MCF 10A (cell line): ENCODE measurements around the gene HES4. TPM values are rescaled to one million over a fixed set of nuclear protein-coding genes. Genes with fewer than 3 reads are reported as not detected.
"Not testable (repeated sequence)": the region's sequence is repeated elsewhere in the genome, so short reads cannot be mapped to it uniquely, and the experiment has no call there.

Experiments
- BruUV-seq: library from RNA; stranded (reverse); fragments of 400-500 nt; replicated peaks from 2 replicates; lab custom pipeline; 2021; lab: Mats Ljungman, UMichigan
- CTCF ChIA-PET: fragments of 300-600 bp; sonication (Branson Sonifier 250); formaldehyde crosslinking; extraction: SDS; loops from one replicate; lab custom pipeline; 2021; ENCODE audit warnings: antibody characterized with exemption, inconsistent platforms; lab: Yijun Ruan, JAX
- POLR2A ChIA-PET: fragments of 300-600, 350-650 bp; sonication (Branson Sonifier 250); formaldehyde crosslinking; extraction: SDS; loops from one replicate; lab custom pipeline; 2020; ENCODE audit warnings: antibody characterized with exemption, inconsistent platforms; lab: Yijun Ruan, JAX
- DNase-seq: peaks from one replicate; pipeline ENCODE4 v3.0.0-alpha.2; 2018; ENCODE audit not compliant: unreplicated experiment
- H3K27ac Mint-ChIP-seq: one replicate; pipeline ENCODE4 v1.8.0; 2022; ENCODE audit warnings: mild to moderate bottlenecking, low read depth, mixed read lengths; ENCODE audit not compliant: unreplicated experiment
- H3K27me3 Mint-ChIP-seq: one replicate; pipeline ENCODE4 v1.8.0; 2022; ENCODE audit warnings: mixed read lengths; ENCODE audit not compliant: insufficient read depth, unreplicated experiment
- H3K36me3 Mint-ChIP-seq: one replicate; pipeline ENCODE4 v1.8.0; 2022; ENCODE audit warnings: mild to moderate bottlenecking, moderate library complexity, mixed read lengths; ENCODE audit not compliant: insufficient read depth, unreplicated experiment
- H3K4me1 Mint-ChIP-seq: one replicate; pipeline ENCODE4 v1.8.0; 2022; ENCODE audit warnings: mixed read lengths; ENCODE audit not compliant: insufficient read depth, unreplicated experiment
- H3K4me3 Mint-ChIP-seq: one replicate; pipeline ENCODE4 v1.8.0; 2022; ENCODE audit warnings: mild to moderate bottlenecking, moderate library complexity, mixed read lengths; ENCODE audit not compliant: unreplicated experiment
- H3K9me3 Mint-ChIP-seq: one replicate; pipeline ENCODE4 v1.8.0; 2022; ENCODE audit warnings: mixed read lengths; ENCODE audit not compliant: unreplicated experiment
- CTCF ChIP-seq: fragments of 200-600 bp; IDR thresholded peaks from one replicate; pipeline ENCODE4 v1.8.0; 2022; ENCODE audit warnings: antibody characterized with exemption, mild to moderate bottlenecking; ENCODE audit not compliant: unreplicated experiment
- intact Hi-C: fragments of 100-400 bp; cut with micrococcal nuclease; formaldehyde crosslinking; loops from 2 replicates; pipeline ENCODE4 v1.14.1; 2022
- total RNA-seq: library from RNA; stranded (reverse); gene quantifications from 2 replicates; pipeline ENCODE4 v1.2.3, GENCODE V29; 2022

Gene HES4
- total RNA-seq, 1 experiment from 2014 or later: 42.1 TPM

GRCh38 chr1:991895-992294, 8.0 kb downstream of the HES4 start:
- peaks cover 24% of the 10 kb centered on the region for H3K27me3 Mint-ChIP-seq
- no peak for DNase-seq
- no peak for TF ChIP-seq CTCF
- H3K4me1 Mint-ChIP-seq: peaks cover 4% of the 10 kb centered on the region
- intact Hi-C loops: no loop called here
- no peaks in the 10 kb centered on the region for H3K36me3 Mint-ChIP-seq
- no peak overlapping the region for H3K27ac Mint-ChIP-seq
- ChIA-PET CTCF (interaction anchor here (1.1 to 4.8 kb wide), 4 partner anchors 8 to 72 kb away, joined by 4 to 34 read pairs (median 10); no protein-coding TSS in a partner anchor), POLR2A (no interaction called here)
- H3K4me3 Mint-ChIP-seq: no peak overlapping the region
- no TSS peak for BruUV-seq
- peaks cover 11% of the 10 kb centered on the region for H3K9me3 Mint-ChIP-seq

DNA sequence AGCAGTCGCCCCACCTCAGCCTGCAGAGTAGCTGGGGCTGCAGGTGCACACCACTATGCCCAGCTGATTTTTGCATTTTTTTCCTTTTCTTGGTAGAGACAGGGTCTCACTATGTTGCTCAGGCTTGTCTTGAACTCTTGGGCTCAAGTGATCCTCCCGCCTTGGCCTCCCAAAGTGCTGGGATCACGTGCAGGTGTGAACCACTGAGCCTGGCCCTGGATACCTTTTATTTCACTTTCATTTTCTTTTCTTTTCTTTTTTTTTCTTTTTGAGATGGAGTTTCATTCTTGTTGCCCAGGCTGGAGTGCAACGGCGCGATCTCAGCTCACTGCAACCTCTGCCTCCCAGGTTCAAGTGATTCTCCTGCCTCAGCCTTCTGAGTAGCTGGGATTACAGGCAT, 8.6 kb downstream of the HES4 start:
- H3K4me1 Mint-ChIP-seq, BruUV-seq, intact Hi-C loops, H3K27ac Mint-ChIP-seq, POLR2A ChIA-PET, H3K36me3 Mint-ChIP-seq, H3K4me3 Mint-ChIP-seq, DNase-seq: not testable (repeated sequence)
- CTCF ChIA-PET: interaction anchor here (1.1 to 4.8 kb wide), 4 partner anchors 7 to 73 kb away, joined by 4 to 34 read pairs (median 10); no protein-coding TSS in a partner anchor
- Mint-ChIP-seq H3K27me3 (peaks cover 24% of the 10 kb centered on the region), H3K9me3 (peaks cover 11% of the 10 kb centered on the region)

- not testable (repeated sequence) for DNase-seq, H3K4me3 Mint-ChIP-seq, H3K27ac Mint-ChIP-seq, H3K36me3 Mint-ChIP-seq, H3K4me1 Mint-ChIP-seq, BruUV-seq
- CTCF ChIA-PET: interaction anchor here (0.6 to 1.1 kb wide), 3 partner anchors 14 to 72 kb away, joined by 3 read pairs; no protein-coding TSS in a partner anchor
- intact Hi-C loops: loop anchor here (10.0 kb wide), 1 partner anchor 307 kb away; no protein-coding TSS in a partner anchor
- peaks cover 11% of the 10 kb centered on the region for H3K9me3 Mint-ChIP-seq
- POLR2A ChIA-PET: interaction anchor here (0.7 kb wide), 1 partner anchor 75 kb away, joined by 3 read pairs; no protein-coding TSS in a partner anchor
- H3K27me3 Mint-ChIP-seq: peaks cover 32% of the 10 kb centered on the region
Observed at GRCh38 chr1:988061-988460, 11.8 kb downstream of the HES4 start.

- intact Hi-C loops: loop anchor here (10.0 kb wide), 1 partner anchor 310 kb away; no protein-coding TSS in a partner anchor
- Mint-ChIP-seq H3K4me1 (no peaks in the 10 kb centered on the region), H3K4me3 (no peak overlapping the region), H3K27me3 (peaks cover 40% of the 10 kb centered on the region), H3K27ac (no peak overlapping the region), H3K9me3 (no peaks in the 10 kb centered on the region), H3K36me3 (peaks cover 6% of the 10 kb centered on the region)
- no peak for TF ChIP-seq CTCF
- no peak for DNase-seq
- ChIA-PET CTCF (interaction anchor here (0.6 to 6.6 kb wide), 18 partner anchors 9 to 362 kb away, joined by 3 to 117 read pairs (median 5); no protein-coding TSS in a partner anchor), POLR2A (interaction anchor here (0.6 to 1.5 kb wide), 2 partner anchors 18 to 78 kb away, joined by 3 to 4 read pairs; no protein-coding TSS in a partner anchor)
- BruUV-seq: no TSS peak
Observed at GRCh38 chr1:985126-985525, 14.8 kb downstream of the HES4 start.

GRCh38 chr1:984476-984814, 15.5 kb downstream of the HES4 start:
- CTCF ChIA-PET: interaction anchor here (0.6 to 6.6 kb wide), 27 partner anchors 8 to 363 kb away, joined by 3 to 117 read pairs (median 5); no protein-coding TSS in a partner anchor
- Mint-ChIP-seq H3K4me3 (no peak overlapping the region), H3K36me3 (peaks cover 6% of the 10 kb centered on the region), H3K4me1 (no peaks in the 10 kb centered on the region), H3K9me3 (no peaks in the 10 kb centered on the region), H3K27ac (no peak overlapping the region), H3K27me3 (peaks cover 33% of the 10 kb centered on the region)
- POLR2A ChIA-PET: interaction anchor here (0.6 to 0.8 kb wide), 3 partner anchors 17 to 77 kb away, joined by 3 to 4 read pairs (median 3); no protein-coding TSS in a partner anchor
- BruUV-seq: no TSS peak
- no peak for TF ChIP-seq CTCF
- intact Hi-C loops: loop anchor here (1.0 to 10.0 kb wide), 3 partner anchors 80 to 310 kb away; partner anchors contain the start of gene C1orf159
- no peak for DNase-seq
